Progenitor cell of endocrine pancreas (in vitro differentiated cells): ENCODE results near the gene TIMM10. TPM values are rescaled to one million over a fixed set of nuclear protein-coding genes. Genes with fewer than 3 reads are reported as not detected.

Experiments
- total RNA-seq: library from RNA; stranded (reverse); gene quantifications from 2 replicates; pipeline ENCODE4 v1.2.1, GENCODE V29; 2021

TIMM10 gene
- total RNA-seq, 1 donor from 2014 or later, result 63.5 TPM

Other genes starting within 250 kb of the TIMM10 start
- 99.8 and 108 TPM in 2 replicates for gene TNKS1BP1, start 205.8 kb downstream of the TIMM10 start, total RNA-seq
- gene SSRP1, start 194.9 kb downstream of the TIMM10 start, total RNA-seq, result 126 and 131 TPM in 2 replicates
- gene P2RX3, start 192.4 kb downstream of the TIMM10 start, total RNA-seq, result not detected in 2 replicates
- not detected in 2 replicates for gene PRG3, start 149.6 kb downstream of the TIMM10 start, total RNA-seq
- gene PRG2, start 140.1 kb downstream of the TIMM10 start, total RNA-seq, result not detected in 2 replicates
- 21.5 and 24.6 TPM in 2 replicates for gene SLC43A3, start 103.6 kb downstream of the TIMM10 start, total RNA-seq
- gene RTN4RL2, start 70.2 kb downstream of the TIMM10 start, total RNA-seq, result 1.9 and 2.1 TPM in 2 replicates
- 46.9 and 48.5 TPM in 2 replicates for gene SLC43A1, start 15.1 kb downstream of the TIMM10 start, total RNA-seq
- gene SMTNL1, start 6.8 kb upstream of the TIMM10 start, total RNA-seq, result not detected in 2 replicates
- gene UBE2L6, start 36.9 kb upstream of the TIMM10 start, total RNA-seq, result 30.6 and 34.3 TPM in 2 replicates
- gene SERPING1, start 66.9 kb upstream of the TIMM10 start, total RNA-seq, result 190 and 196 TPM in 2 replicates
- gene YPEL4, start 119.2 kb upstream of the TIMM10 start, total RNA-seq, result 0.22 TPM in 2 replicates
- 22.0 and 22.2 TPM in 2 replicates for gene CLP1, start 127.0 kb upstream of the TIMM10 start, total RNA-seq
- gene ZDHHC5, start 137.4 kb upstream of the TIMM10 start, total RNA-seq, result 56.7 and 60.1 TPM in 2 replicates
- 24.2 and 24.4 TPM in 2 replicates for gene MED19, start 181.5 kb upstream of the TIMM10 start, total RNA-seq
- 82.7 and 82.9 TPM in 2 replicates for gene TMX2, start 181.8 kb upstream of the TIMM10 start, total RNA-seq
- gene SELENOH, start 210.7 kb upstream of the TIMM10 start, total RNA-seq, result 206 and 223 TPM in 2 replicates
- gene BTBD18, start 221.1 kb upstream of the TIMM10 start, total RNA-seq, result not detected in 2 replicates
- gene CTNND1, start 231.0 kb upstream of the TIMM10 start, total RNA-seq, result 346 and 367 TPM in 2 replicates